ENCODE measurements around the gene HOXD9. TPM values are rescaled to one million over a fixed set of nuclear protein-coding genes. Genes with fewer than 3 reads are reported as not detected.

Gene HOXD9
- total RNA-seq, 1 donor from 2014 or later, result not detected

DNA sequence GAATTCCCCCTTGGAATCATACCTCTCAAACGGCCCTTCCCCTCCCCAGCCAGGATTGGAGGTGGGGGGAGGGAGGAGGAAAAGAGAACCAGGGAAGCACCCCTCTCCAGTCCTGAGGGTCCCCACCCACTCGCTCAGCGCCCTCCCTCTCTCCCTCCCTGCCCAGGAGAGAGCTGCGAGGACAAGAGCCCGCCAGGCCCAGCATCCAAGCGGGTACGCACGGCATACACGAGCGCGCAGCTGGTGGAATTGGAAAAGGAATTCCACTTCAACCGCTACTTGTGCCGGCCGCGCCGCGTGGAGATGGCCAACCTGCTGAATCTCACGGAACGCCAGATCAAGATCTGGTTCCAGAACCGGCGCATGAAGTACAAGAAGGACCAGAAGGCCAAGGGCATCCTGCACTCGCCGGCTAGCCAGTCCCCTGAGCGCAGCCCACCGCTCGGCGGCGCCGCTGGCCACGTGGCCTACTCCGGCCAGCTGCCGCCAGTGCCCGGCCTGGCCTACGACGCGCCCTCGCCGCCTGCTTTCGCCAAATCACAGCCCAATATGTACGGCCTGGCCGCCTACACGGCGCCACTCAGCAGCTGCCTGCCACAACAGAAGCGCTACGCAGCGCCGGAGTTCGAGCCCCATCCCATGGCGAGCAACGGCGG is 49.0 kb downstream of the HOXD9 start:
- DNase-seq, result peak; percentile 53
- no peaks in the 10 kb centered on the region for H3K36me3 Mint-ChIP-seq (ENCODE audit: low read depth)
- H3K27me3 Mint-ChIP-seq, result peaks cover 74% of the 10 kb centered on the region
- intact Hi-C loops (cut with micrococcal nuclease), result no loop called here
- H3K27ac Mint-ChIP-seq, result no peak overlapping the region
- peaks cover 4% of the 10 kb centered on the region for H3K4me1 Mint-ChIP-seq
- no peaks in the 10 kb centered on the region for H3K9me3 Mint-ChIP-seq
- no peak overlapping the region for H3K4me3 Mint-ChIP-seq

DNA sequence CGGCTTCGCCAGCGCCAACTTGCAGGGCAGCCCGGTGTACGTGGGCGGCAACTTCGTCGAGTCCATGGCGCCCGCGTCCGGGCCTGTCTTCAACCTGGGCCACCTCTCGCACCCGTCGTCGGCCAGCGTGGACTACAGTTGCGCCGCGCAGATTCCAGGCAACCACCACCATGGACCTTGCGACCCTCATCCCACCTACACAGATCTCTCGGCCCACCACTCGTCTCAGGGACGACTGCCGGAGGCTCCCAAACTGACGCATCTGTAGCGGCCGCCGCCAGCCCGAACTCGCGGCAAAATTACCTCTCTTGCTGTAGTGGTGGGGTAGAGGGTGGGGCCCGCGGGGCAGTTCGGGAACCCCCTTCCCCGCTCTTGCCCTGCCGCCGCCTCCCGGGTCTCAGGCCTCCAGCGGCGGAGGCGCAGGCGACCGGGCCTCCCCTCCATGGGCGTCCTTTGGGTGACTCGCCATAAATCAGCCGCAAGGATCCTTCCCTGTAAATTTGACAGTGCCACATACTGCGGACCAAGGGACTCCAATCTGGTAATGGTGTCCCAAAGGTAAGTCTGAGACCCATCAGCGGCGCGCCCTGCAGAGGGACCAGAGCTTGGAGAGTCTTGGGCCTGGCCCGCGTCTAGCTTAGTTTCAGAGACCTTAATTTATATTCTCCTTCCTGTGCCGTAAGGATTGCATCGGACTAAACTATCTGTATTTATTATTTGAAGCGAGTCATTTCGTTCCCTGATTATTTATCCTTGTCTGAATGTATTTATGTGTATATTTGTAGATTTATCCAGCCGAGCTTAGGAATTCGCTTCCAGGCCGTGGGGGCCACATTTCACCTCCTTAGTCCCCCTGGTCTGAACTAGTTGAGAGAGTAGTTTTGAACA is 49.7 kb downstream of the HOXD9 start:
- Mint-ChIP-seq H3K4me3 (no peak overlapping the region), H3K27me3 (peaks cover 72% of the 10 kb centered on the region), H3K9me3 (no peaks in the 10 kb centered on the region), H3K36me3 (ENCODE audit: low read depth) (no peaks in the 10 kb centered on the region), H3K4me1 (peaks cover 4% of the 10 kb centered on the region), H3K27ac (no peak overlapping the region)
- intact Hi-C loops (cut with micrococcal nuclease), result no loop called here
- DNase-seq, result peak; percentile 54

DNA sequence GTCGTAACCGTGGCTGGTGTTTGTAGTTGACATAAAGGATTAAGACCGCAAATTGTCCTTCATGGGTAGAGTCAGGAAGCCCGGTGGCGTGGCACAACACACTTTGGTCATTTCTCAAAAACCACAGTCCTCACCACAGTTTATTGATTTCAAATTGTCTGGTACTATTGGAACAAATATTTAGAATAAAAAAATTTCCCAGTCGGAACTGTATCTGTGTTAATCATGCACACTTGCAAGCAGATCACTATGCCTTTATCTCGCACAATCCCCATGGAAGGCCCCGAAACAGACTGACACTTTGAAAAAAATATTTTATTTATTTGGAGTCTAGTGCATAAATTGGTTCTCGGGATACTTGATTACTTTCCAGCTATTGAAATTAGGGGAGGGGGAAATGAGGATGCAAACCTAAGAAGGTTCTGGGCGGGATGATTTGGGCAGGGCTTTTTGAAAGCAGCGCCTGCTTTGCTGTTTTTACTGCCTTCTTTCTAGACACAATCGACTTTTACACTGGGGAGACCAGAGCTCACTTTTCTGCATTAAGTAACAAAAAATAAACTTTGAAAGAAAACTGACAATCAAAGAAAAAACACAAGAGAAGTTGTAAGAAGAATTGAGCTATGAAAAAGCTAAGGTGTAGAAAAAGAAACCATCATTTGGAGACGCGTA is 50.5 kb downstream of the HOXD9 start:
- H3K9me3 Mint-ChIP-seq, result no peaks in the 10 kb centered on the region
- no peaks in the 10 kb centered on the region for H3K36me3 Mint-ChIP-seq (ENCODE audit: low read depth)
- intact Hi-C loops (cut with micrococcal nuclease), result no loop called here
- H3K27ac Mint-ChIP-seq, result no peak overlapping the region
- peaks cover 4% of the 10 kb centered on the region for H3K4me1 Mint-ChIP-seq
- H3K27me3 Mint-ChIP-seq, result peaks cover 71% of the 10 kb centered on the region
- no peak overlapping the region for H3K4me3 Mint-ChIP-seq
- DNase-seq, result no peak

DNA sequence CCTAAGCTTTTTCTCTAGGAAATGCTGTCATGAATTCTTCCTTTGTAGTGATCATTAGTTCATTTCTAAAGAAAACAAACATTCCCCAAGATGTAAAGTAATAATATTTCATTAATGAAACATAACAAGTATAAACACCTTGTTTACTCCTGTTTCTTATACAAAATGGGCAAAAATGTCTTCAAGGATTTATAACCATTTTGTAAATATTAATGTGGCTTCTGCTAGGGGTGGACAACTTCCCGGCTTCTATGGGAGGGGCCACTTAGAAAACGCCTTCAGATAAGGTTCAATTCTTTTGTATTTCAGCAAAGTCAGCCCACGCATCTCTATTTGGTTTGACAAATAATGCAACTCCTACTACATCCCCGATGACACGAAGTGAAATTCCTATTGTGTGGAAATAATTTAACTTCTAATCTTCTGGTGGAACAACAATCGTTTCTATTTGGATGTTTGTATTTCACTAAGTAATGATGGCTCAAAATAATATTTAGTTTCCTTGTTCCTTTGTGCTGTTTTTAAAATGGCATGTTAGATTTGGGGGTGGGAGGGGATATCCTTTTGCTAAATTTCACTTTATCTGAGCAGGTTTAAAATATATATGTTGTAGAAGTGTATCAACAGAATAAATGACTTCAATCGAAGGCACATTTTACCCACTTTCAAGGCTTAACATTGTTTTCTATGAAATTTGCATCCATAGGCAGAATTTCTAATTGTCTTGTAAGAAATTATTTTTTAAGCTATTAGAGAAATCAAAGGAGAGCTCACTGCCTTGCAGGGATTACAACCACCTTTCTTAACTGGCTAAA is 51.3 kb downstream of the HOXD9 start:
- no peak overlapping the region for H3K27ac Mint-ChIP-seq
- intact Hi-C loops (cut with micrococcal nuclease), result loop anchor here (2.0 kb wide), 1 partner anchor 15 kb away; the partner anchor contains the start of gene HOXD1
- no peak overlapping the region for H3K4me3 Mint-ChIP-seq
- H3K4me1 Mint-ChIP-seq, result peaks cover 4% of the 10 kb centered on the region
- DNase-seq, result no peak
- peaks cover 76% of the 10 kb centered on the region for H3K27me3 Mint-ChIP-seq
- no peaks in the 10 kb centered on the region for H3K36me3 Mint-ChIP-seq (ENCODE audit: low read depth)
- no peaks in the 10 kb centered on the region for H3K9me3 Mint-ChIP-seq

DNA sequence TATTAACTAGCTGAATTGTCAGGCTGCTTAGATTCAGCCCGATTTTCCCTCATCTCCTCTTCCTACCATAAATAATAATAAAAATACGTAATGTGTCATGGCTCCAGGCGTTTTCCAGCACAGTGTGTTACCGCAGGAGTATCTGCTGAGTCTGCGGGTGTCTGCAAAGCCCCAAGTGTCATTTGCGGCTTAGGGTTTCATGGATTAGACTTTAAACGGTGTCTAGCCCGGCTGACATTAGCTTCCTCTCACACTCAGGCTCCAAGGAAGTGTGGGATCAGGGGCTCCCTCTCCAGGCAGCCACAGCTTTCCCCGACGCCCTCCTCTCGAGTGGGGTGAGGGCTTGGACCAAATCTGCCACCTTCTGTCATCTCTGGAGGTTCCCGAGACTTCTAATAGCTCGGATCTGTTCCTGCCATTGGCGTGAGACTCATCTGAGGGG is 51.9 kb downstream of the HOXD9 start:
- Mint-ChIP-seq H3K4me1 (peaks cover 4% of the 10 kb centered on the region), H3K27ac (no peak overlapping the region), H3K27me3 (peaks cover 80% of the 10 kb centered on the region), H3K4me3 (no peak overlapping the region), H3K9me3 (no peaks in the 10 kb centered on the region), H3K36me3 (ENCODE audit: low read depth) (no peaks in the 10 kb centered on the region)
- intact Hi-C loops (cut with micrococcal nuclease), result loop anchor here (2.0 kb wide), 1 partner anchor 14 kb away; the partner anchor contains the start of gene HOXD1
- DNase-seq, result no peak

Other genes with a start within 250 kb of the HOXD9 start
- gene LNPK, start 120.5 kb upstream of the HOXD9 start, total RNA-seq, result 46.3 and 47.8 TPM in 2 replicates
- not detected in 2 replicates for gene EVX2, start 38.8 kb upstream of the HOXD9 start, total RNA-seq
- gene HOXD13, start 30.0 kb upstream of the HOXD9 start, total RNA-seq, result not detected in 2 replicates
- not detected in 2 replicates for gene HOXD12, start 22.9 kb upstream of the HOXD9 start, total RNA-seq
- not detected in 2 replicates for gene HOXD11, start 15.4 kb upstream of the HOXD9 start, total RNA-seq
- not detected in 2 replicates for gene HOXD10, start 5.9 kb upstream of the HOXD9 start, total RNA-seq
- not detected in 2 replicates for gene HOXD8, start 7.0 kb downstream of the HOXD9 start, total RNA-seq
- gene HOXD4, start 28.8 kb downstream of the HOXD9 start, total RNA-seq, result not detected in 2 replicates
- not detected in 2 replicates for gene HOXD3, start 34.6 kb downstream of the HOXD9 start, total RNA-seq
- not detected in 2 replicates for gene HOXD1, start 65.9 kb downstream of the HOXD9 start, total RNA-seq
- gene MTX2, start 146.7 kb downstream of the HOXD9 start, total RNA-seq, result 29.9 and 30.7 TPM in 2 replicates